IMR-90 (cell line): ENCODE measurements around the gene SORL1.

Source experiments
- BHLHE40 ChIP-seq: fragments of 150-350 bp; IDR thresholded peaks from 2 replicates; pipeline ENCODE4 v1.6.1; 2016; ENCODE audit warnings: mild to moderate bottlenecking, low read depth, low read length
- CEBPB ChIP-seq: IDR thresholded peaks from 2 replicates; pipeline ENCODE4 v1.6.1; 2012; ENCODE audit warnings: low read depth, low read length, improper control_type of control experiment
- CHD1 ChIP-seq: IDR thresholded peaks from 2 replicates; pipeline ENCODE4 v1.6.1; 2012; ENCODE audit warnings: low read depth, low read length, improper control_type of control experiment
- FOS ChIP-seq: fragments of 150-350 bp; IDR thresholded peaks from 2 replicates; pipeline ENCODE4 v1.6.1; 2016; ENCODE audit warnings: low read depth, low read length
- POLR2A ChIP-seq: IDR thresholded peaks from 2 replicates; pipeline ENCODE4 v1.6.1; 2012; ENCODE audit warnings: mild to moderate bottlenecking, low read depth, low read length
- RAD21 ChIP-seq: IDR thresholded peaks from 2 replicates; pipeline ENCODE4 v1.6.1; 2012; ENCODE audit warnings: low read length, improper control_type of control experiment
- RCOR1 ChIP-seq: IDR thresholded peaks from 2 replicates; pipeline ENCODE4 v1.6.1; 2012; ENCODE audit warnings: mild to moderate bottlenecking, low read length, improper control_type of control experiment; ENCODE audit not compliant: insufficient replicate concordance
- RFX5 ChIP-seq: IDR thresholded peaks from 2 replicates; pipeline ENCODE4 v1.8.0; 2012; ENCODE audit warnings: low read depth, mild to moderate bottlenecking, low read length, moderate library complexity
- TF ChIP-seq, protein P1 (sequence below): fragments of 150-350 bp; IDR thresholded peaks from 2 replicates; pipeline ENCODE4 v1.6.1; 2017; ENCODE audit warnings: mild to moderate bottlenecking, antibody characterized with exemption, low read length, low read depth
- TF ChIP-seq, protein P2 (sequence below): conservative IDR thresholded peaks from 2 replicates; pipeline ENCODE4 v1.5.1; 2012; ENCODE audit warnings: mild to moderate bottlenecking, low read depth, low read length, improper control_type of control experiment
- TF ChIP-seq, protein P3 (sequence below): fragments of 150-350 bp; IDR thresholded peaks from 2 replicates; pipeline ENCODE4 v1.6.1; 2016; ENCODE audit warnings: low read depth, mild to moderate bottlenecking, low read length, moderate library complexity, borderline replicate concordance

DNA sequence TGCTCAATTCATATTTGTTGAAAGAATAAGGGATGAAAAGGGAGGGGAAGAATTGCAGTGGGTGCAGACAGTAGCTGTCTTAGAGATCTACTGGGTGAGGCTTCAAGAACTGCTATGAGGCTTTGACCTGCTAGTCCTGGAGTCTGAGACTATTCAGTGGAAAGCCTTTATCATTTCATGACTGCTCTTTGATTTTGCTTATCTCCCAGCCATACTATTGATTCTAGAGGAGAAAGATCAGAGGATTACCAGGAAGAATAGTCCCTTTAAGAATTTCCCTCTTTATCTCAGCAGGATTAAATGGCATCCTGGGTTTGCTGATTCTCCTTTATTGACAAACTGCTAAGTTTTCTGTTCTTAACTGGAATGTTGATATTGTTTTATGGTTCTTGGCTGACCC, 108.1 kb downstream of the SORL1 start:
- TF ChIP-seq, protein P1, sequence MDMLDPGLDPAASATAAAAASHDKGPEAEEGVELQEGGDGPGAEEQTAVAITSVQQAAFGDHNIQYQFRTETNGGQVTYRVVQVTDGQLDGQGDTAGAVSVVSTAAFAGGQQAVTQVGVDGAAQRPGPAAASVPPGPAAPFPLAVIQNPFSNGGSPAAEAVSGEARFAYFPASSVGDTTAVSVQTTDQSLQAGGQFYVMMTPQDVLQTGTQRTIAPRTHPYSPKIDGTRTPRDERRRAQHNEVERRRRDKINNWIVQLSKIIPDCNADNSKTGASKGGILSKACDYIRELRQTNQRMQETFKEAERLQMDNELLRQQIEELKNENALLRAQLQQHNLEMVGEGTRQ = no peak
- TF ChIP-seq BHLHE40 (no peak), POLR2A (no peak), RFX5 (no peak), CHD1 (no peak), CEBPB (no peak), RAD21 (no peak), FOS (no peak), RCOR1 (no peak)
- TF ChIP-seq, protein P2, sequence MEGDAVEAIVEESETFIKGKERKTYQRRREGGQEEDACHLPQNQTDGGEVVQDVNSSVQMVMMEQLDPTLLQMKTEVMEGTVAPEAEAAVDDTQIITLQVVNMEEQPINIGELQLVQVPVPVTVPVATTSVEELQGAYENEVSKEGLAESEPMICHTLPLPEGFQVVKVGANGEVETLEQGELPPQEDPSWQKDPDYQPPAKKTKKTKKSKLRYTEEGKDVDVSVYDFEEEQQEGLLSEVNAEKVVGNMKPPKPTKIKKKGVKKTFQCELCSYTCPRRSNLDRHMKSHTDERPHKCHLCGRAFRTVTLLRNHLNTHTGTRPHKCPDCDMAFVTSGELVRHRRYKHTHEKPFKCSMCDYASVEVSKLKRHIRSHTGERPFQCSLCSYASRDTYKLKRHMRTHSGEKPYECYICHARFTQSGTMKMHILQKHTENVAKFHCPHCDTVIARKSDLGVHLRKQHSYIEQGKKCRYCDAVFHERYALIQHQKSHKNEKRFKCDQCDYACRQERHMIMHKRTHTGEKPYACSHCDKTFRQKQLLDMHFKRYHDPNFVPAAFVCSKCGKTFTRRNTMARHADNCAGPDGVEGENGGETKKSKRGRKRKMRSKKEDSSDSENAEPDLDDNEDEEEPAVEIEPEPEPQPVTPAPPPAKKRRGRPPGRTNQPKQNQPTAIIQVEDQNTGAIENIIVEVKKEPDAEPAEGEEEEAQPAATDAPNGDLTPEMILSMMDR = no peak
- TF ChIP-seq, protein P3, sequence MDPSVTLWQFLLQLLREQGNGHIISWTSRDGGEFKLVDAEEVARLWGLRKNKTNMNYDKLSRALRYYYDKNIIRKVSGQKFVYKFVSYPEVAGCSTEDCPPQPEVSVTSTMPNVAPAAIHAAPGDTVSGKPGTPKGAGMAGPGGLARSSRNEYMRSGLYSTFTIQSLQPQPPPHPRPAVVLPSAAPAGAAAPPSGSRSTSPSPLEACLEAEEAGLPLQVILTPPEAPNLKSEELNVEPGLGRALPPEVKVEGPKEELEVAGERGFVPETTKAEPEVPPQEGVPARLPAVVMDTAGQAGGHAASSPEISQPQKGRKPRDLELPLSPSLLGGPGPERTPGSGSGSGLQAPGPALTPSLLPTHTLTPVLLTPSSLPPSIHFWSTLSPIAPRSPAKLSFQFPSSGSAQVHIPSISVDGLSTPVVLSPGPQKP = no peak
